ENCODE measurements around the gene ARAP2.

DNA sequence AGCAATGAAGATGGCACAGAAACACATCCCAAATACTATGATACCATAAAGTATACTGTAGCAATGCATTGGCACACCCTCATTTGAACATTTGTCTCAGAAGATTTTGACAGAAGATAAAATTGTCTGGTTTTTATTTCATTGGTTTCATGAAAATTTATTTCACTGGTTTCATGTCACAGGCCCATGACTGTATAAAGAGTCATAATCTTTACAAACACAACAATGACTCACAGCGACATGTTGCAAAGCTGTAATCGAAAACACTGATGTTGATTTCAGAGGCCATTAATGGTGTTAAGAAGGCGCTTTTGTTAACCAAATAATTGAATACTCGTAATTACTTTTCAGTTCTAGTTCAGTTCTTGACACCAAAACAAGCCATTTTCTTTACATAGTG is 29.0 kb upstream of the ARAP2 start:
- TF ChIP-seq, protein P1, sequence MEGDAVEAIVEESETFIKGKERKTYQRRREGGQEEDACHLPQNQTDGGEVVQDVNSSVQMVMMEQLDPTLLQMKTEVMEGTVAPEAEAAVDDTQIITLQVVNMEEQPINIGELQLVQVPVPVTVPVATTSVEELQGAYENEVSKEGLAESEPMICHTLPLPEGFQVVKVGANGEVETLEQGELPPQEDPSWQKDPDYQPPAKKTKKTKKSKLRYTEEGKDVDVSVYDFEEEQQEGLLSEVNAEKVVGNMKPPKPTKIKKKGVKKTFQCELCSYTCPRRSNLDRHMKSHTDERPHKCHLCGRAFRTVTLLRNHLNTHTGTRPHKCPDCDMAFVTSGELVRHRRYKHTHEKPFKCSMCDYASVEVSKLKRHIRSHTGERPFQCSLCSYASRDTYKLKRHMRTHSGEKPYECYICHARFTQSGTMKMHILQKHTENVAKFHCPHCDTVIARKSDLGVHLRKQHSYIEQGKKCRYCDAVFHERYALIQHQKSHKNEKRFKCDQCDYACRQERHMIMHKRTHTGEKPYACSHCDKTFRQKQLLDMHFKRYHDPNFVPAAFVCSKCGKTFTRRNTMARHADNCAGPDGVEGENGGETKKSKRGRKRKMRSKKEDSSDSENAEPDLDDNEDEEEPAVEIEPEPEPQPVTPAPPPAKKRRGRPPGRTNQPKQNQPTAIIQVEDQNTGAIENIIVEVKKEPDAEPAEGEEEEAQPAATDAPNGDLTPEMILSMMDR (IDR thresholded peaks at IDR 0.05): no peak
- TF ChIP-seq POLR2A (IDR thresholded peaks at IDR 0.05): no peak
- TF ChIP-seq EP300 (IDR thresholded peaks at IDR 0.05): no peak
